Upper lobe of left lung (tissue), 6 donors: ENCODE results near the gene PDGFA. TPM values are rescaled to one million over a fixed set of nuclear protein-coding genes. Genes with fewer than 3 reads are reported as not detected.

Source experiments
- ATAC-seq, 2 donors: fragments of 200-7000 bp; cut with Tn5 transposase; one replicate each; pipeline ENCODE4 v1.9.1; 2022; ENCODE audit warnings: mild to moderate bottlenecking in 2 of 2, moderate library complexity in 2 of 2; ENCODE audit not compliant: low FRiP score in 2 of 2
- DNase-seq, 2 donors: peaks; one replicate each; pipeline ENCODE4 v3.0.0-alpha.2; 2019 to 2020
- H3K27ac ChIP-seq, 4 donors: fragments of 200-600 bp; sonication (generic); one replicate each; pipeline ENCODE4 v1.5.1; 2016 to 2019
- H3K27me3 ChIP-seq, 4 donors: fragments of 200-600 bp; sonication (generic); one replicate each; pipeline ENCODE4 v1.5.1; 2017 to 2019
- H3K36me3 ChIP-seq, 4 donors: fragments of 200-600 bp; sonication (generic); one replicate each; pipeline ENCODE4 v1.5.1; 2016 to 2019
- H3K4me1 ChIP-seq, 4 donors: fragments of 200-600 bp; sonication (generic); one replicate each; pipeline ENCODE4 v1.5.1; 2018 to 2019
- H3K4me3 ChIP-seq, 4 donors: fragments of 200-600 bp; sonication (generic); one replicate each; pipeline ENCODE4 v1.5.1; 2017 to 2019; ENCODE audit warnings: mild to moderate bottlenecking in 2 of 4, moderate library complexity in 1 of 4
- H3K9me3 ChIP-seq, 4 donors: fragments of 200-600 bp; sonication (generic); one replicate each; pipeline ENCODE4 v1.5.1; 2018 to 2019
- EP300 ChIP-seq, 4 donors: sonication (generic); formaldehyde crosslinking; IDR thresholded peaks; one replicate each; pipeline ENCODE4 v1.5.1; 2017; ENCODE audit warnings: antibody characterized with exemption in 4 of 4, control low read depth in 2 of 4
- POLR2A ChIP-seq, 4 donors: fragments of 450-650 bp; IDR thresholded peaks; one replicate each; pipeline ENCODE4 v1.5.1; 2016 to 2017; ENCODE audit warnings: antibody characterized with exemption in 4 of 4, mild to moderate bottlenecking in 2 of 4
- POLR2AphosphoS5 ChIP-seq, 2 donors: sonication (generic); formaldehyde crosslinking; IDR thresholded peaks; one replicate each; pipeline ENCODE4 v1.5.1; 2017; ENCODE audit warnings: antibody characterized with exemption in 2 of 2
- WGBS, 2 donors: methylation state at CpG; one replicate each; pipeline ENCODE4 v1.1.5; 2017 to 2018; 5-methylcytosine and 5-hydroxymethylcytosine counted together
- total RNA-seq, 6 donors: library from RNA; depleted of rRNA in 4 of 6; stranded (reverse); fragments of >200 nt in 4 of 6; gene quantifications; one replicate each; pipeline versions ENCODE4 v1.1.0 to v1.2.1, GENCODE V29; 2016 to 2021
- TF ChIP-seq, protein P1 (sequence below), 6 experiments: fragments of 450-650 bp in 4 of 6; fragments of 200-600 bp in 2 of 6; sonication (generic) in 2 of 6; IDR thresholded peaks; one replicate each; pipeline ENCODE4 v1.5.1; 2016 to 2019; ENCODE audit warnings: antibody characterized with exemption in 6 of 6
- donor health status: DM: no; HTN: no; CAD: no; lungs with moderate emphysema.
- donor health status: DM: no; HTN: yes; CAD: no; lungs with severe emphysema.

PDGFA gene
- total RNA-seq, 6 donors from 2014 or later = 23.0 to 73.3 (median 44.6) TPM

DNA sequence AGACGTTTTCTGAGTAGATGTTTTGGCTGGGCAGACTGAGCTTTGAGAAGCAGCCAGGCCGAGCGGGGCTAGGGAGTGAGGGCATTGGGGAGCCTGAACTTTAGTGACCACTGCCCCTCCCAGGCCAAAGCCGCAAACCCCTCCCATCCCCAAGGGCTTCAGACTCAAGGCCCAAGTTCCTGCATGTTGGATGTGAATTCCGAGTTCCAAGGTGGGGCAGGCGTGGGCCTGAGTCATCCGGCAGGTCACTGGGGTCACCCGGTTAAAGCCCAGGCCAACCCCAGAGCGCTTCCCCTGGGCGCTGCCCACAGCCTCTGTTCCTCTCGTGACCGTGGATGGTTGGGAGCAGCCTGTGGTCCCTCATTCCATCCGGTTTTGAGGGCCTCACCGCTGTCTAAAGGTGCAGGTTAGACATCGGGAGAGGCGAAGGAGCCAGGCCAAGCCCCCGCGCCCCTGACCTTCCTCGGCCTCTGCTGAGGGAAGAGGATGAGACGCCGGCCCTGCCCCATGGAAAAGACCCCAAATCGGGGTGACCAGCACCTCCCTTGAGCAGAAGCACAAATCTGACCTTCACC lies 6.9 kb upstream of the PDGFA start:
- peak in 1 of 2 donors; percentile 46 for ATAC-seq
- WGBS, 2 donors = 85 to 93% methylated on average over 18 to 22 of the region's 22 CpGs
- Histone ChIP-seq H3K9me3 (no peaks in the 10 kb centered on the region), H3K4me1 (peaks cover 13 to 16% (median 14%) of the 10 kb centered on the region in 4 donors), H3K4me3 (no peak overlapping the region), H3K27me3 (peaks cover 0 to 14% (median 5%) of the 10 kb centered on the region in 4 donors), H3K27ac (no peak overlapping the region), H3K36me3 (no peaks in the 10 kb centered on the region)
- DNase-seq = peak in 1 of 2 donors; percentile 69
- TF ChIP-seq, protein P1, sequence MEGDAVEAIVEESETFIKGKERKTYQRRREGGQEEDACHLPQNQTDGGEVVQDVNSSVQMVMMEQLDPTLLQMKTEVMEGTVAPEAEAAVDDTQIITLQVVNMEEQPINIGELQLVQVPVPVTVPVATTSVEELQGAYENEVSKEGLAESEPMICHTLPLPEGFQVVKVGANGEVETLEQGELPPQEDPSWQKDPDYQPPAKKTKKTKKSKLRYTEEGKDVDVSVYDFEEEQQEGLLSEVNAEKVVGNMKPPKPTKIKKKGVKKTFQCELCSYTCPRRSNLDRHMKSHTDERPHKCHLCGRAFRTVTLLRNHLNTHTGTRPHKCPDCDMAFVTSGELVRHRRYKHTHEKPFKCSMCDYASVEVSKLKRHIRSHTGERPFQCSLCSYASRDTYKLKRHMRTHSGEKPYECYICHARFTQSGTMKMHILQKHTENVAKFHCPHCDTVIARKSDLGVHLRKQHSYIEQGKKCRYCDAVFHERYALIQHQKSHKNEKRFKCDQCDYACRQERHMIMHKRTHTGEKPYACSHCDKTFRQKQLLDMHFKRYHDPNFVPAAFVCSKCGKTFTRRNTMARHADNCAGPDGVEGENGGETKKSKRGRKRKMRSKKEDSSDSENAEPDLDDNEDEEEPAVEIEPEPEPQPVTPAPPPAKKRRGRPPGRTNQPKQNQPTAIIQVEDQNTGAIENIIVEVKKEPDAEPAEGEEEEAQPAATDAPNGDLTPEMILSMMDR (IDR thresholded peaks at IDR 0.05) = no peak
- no peak for TF ChIP-seq POLR2AphosphoS5 (IDR thresholded peaks at IDR 0.05)
- no peak for TF ChIP-seq EP300 (IDR thresholded peaks at IDR 0.05)
- TF ChIP-seq POLR2A (IDR thresholded peaks at IDR 0.05) = no peak

DNA sequence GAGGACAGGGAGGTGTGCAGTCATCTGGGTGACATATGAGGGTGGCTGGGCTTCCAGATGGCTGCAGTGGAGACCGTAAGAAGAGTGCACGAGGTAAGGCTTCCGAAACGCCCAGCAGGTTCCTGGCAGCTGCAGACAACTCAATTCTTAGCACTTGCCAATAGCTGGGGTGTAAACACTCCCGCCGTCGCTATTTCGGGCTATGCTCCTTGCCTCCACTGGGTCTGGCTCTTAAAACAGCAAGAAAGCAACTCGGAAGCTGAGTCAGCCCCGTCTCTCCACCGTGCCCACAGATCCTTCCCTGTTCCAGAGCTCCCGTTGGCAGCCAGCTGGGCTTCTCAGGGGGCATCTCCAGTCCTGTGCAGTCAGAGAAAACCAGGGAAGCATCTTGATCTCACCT lies 6.1 kb upstream of the PDGFA start:
- ATAC-seq (no peak), DNase-seq (no peak)
- Histone ChIP-seq H3K27ac (no peak overlapping the region), H3K4me1 (peaks cover 21 to 24% (median 21%) of the 10 kb centered on the region in 4 donors), H3K36me3 (no peaks in the 10 kb centered on the region), H3K9me3 (no peaks in the 10 kb centered on the region), H3K27me3 (peaks cover 0 to 22% (median 12%) of the 10 kb centered on the region in 4 donors), H3K4me3 (no peak overlapping the region)
- TF ChIP-seq EP300 (IDR thresholded peaks at IDR 0.05) (no peak), POLR2AphosphoS5 (IDR thresholded peaks at IDR 0.05) (no peak), POLR2A (IDR thresholded peaks at IDR 0.05) (no peak)
- TF ChIP-seq, protein P1 (IDR thresholded peaks at IDR 0.05) = no peak
- 75 to 77% methylated on average over 8 to 12 of the region's 12 CpGs for WGBS, 2 donors

DNA sequence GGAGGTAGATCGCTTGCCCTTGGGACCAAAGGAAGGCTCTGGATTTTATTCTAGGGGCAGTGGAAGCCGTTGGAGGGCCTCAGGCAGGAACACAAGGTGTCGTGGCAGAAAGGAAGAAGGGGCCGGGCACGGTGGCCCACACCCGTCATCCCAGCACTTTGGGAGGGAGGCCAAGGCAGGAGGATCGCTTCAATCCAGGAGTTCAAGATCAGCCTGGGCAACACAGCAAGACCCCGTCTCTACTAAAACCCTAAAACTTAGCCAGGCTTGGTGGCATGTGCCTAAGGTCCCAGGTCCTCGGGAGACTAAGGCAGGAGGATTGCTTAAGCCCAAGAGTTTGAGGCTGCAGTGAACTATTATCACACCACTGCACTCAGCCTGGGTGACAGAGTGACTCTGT lies 5.2 kb upstream of the PDGFA start:
- 91 to 95% methylated on average over 8 to 9 of the region's 9 CpGs for WGBS, 2 donors
- TF ChIP-seq POLR2A (IDR thresholded peaks at IDR 0.05) = no peak
- TF ChIP-seq EP300 (IDR thresholded peaks at IDR 0.05) = no peak
- TF ChIP-seq, protein P1 (IDR thresholded peaks at IDR 0.05) = no peak
- no peak for TF ChIP-seq POLR2AphosphoS5 (IDR thresholded peaks at IDR 0.05)
- no peak for DNase-seq
- Histone ChIP-seq H3K9me3 (no peaks in the 10 kb centered on the region), H3K27me3 (peaks cover 0 to 31% (median 16%) of the 10 kb centered on the region in 4 donors), H3K27ac (no peak overlapping the region), H3K36me3 (no peaks in the 10 kb centered on the region), H3K4me3 (no peak overlapping the region), H3K4me1 (peaks cover 29 to 34% (median 30%) of the 10 kb centered on the region in 4 donors)
- ATAC-seq = no peak

DNA sequence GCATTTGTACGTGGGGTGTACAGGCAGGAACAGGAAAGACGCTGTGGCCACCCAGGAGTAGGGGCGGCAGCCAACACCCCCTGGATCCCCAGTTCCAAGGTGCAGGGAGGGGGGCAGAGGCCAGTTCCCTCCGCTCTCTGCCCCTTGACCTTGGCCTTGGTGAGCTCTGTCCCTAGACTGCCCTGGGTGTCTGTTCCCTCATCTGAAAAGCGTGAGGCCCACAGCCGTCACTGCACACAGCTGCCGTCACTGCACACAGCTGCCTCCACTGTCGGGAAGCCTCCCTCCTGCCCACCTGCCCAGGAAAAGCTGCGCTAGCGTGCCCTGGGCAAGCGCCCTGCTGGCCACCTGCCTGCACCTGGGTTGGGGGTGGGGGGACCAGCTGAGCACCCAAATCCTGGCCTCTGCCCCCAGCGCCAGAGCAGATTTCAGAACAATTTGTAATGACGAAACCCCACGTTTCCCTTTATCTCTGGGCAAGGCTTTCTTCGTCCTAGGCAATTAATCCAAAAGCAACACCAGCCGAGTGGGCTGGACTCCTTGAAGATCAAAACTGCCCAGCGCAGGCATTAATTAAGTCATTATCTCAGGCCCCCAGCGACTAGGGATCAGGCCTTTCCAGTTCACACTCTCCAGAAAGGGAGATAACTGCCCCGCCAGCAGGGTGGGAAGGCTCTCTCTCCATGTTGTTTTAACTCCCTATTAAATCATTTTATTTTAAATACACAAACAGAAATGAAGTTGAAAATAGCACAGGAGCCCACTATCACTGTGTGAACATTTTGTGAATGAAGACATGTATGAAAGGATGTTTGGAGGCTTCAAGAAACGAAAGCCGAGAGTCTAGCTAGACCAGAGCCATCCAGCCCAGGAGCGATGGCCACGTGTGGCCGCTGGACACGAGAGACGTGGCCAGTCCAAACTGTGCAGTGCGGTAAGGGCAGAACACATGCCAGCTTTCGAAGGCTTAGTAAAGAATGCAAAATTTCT lies 4.0 kb upstream of the PDGFA start:
- Histone ChIP-seq H3K4me1 (peaks cover 29 to 41% (median 33%) of the 10 kb centered on the region in 4 donors), H3K9me3 (no peaks in the 10 kb centered on the region), H3K36me3 (no peaks in the 10 kb centered on the region), H3K27me3 (peaks cover 0 to 33% (median 16%) of the 10 kb centered on the region in 4 donors), H3K27ac (no peak overlapping the region), H3K4me3 (no peak overlapping the region)
- DNase-seq (peak in 1 of 2 donors; percentile 67), ATAC-seq (no peak)
- TF ChIP-seq POLR2A (IDR thresholded peaks at IDR 0.05) = no peak
- TF ChIP-seq, protein P1 (IDR thresholded peaks at IDR 0.05) = no peak
- TF ChIP-seq EP300 (IDR thresholded peaks at IDR 0.05) = no peak
- WGBS, 2 donors = 84 to 90% methylated on average over 18 to 28 of the region's 28 CpGs
